ENCODE measurements around the gene BCKDHB.

BCKDHB gene

GRCh38 chr6:80341330-80341729 is 234.9 kb downstream of the BCKDHB start:
- H3K27me3 ChIP-seq (ENCODE audit: insufficient read depth, low read depth) = no peaks in the 10 kb centered on the region
- no peak overlapping the region for H3K27ac ChIP-seq
- no peak for TF ChIP-seq CTCF (conservative IDR thresholded peaks at IDR 0.05; ENCODE audit: low read depth, low read length)
- H3K9ac ChIP-seq = no peak overlapping the region
- H3K4me1 ChIP-seq (ENCODE audit: low read depth, poor library complexity, severe bottlenecking) = no peaks in the 10 kb centered on the region
- H3K4me2 ChIP-seq = no peak overlapping the region
- H3K36me3 ChIP-seq (ENCODE audit: insufficient read depth) = no peaks in the 10 kb centered on the region
- no peaks in the 10 kb centered on the region for H3K79me2 ChIP-seq (ENCODE audit: insufficient read depth, low read depth)
- H3K4me3 ChIP-seq (IDR thresholded peaks at IDR 0.05; ENCODE audit: insufficient read depth, low read depth, low read length) = no peak overlapping the region
- H2AFZ ChIP-seq (ENCODE audit: low read depth) = no peak overlapping the region
- no peaks in the 10 kb centered on the region for H4K20me1 ChIP-seq (ENCODE audit: insufficient read depth)

GRCh38 chr6:80343511-80343910 is 237.0 kb downstream of the BCKDHB start:
- H3K27ac ChIP-seq = no peak overlapping the region
- TF ChIP-seq CTCF (conservative IDR thresholded peaks at IDR 0.05; ENCODE audit: low read depth, low read length) = no peak
- H3K9ac ChIP-seq = no peak overlapping the region
- H3K4me3 ChIP-seq (IDR thresholded peaks at IDR 0.05; ENCODE audit: insufficient read depth, low read depth, low read length) = no peak overlapping the region
- no peaks in the 10 kb centered on the region for H3K27me3 ChIP-seq (ENCODE audit: insufficient read depth, low read depth)
- no peak overlapping the region for H3K4me2 ChIP-seq
- no peak overlapping the region for H2AFZ ChIP-seq (ENCODE audit: low read depth)
- no peaks in the 10 kb centered on the region for H4K20me1 ChIP-seq (ENCODE audit: insufficient read depth)
- no peaks in the 10 kb centered on the region for H3K4me1 ChIP-seq (ENCODE audit: low read depth, poor library complexity, severe bottlenecking)
- no peaks in the 10 kb centered on the region for H3K36me3 ChIP-seq (ENCODE audit: insufficient read depth)
- no peaks in the 10 kb centered on the region for H3K79me2 ChIP-seq (ENCODE audit: insufficient read depth, low read depth)

- Histone ChIP-seq H4K20me1 (ENCODE audit: insufficient read depth) (no peaks in the 10 kb centered on the region), H3K4me1 (ENCODE audit: low read depth, poor library complexity, severe bottlenecking) (no peaks in the 10 kb centered on the region), H3K27me3 (ENCODE audit: insufficient read depth, low read depth) (no peaks in the 10 kb centered on the region), H2AFZ (ENCODE audit: low read depth) (no peak overlapping the region), H3K4me2 (no peak overlapping the region), H3K4me3 (IDR thresholded peaks at IDR 0.05; ENCODE audit: insufficient read depth, low read depth, low read length) (no peak overlapping the region), H3K79me2 (ENCODE audit: insufficient read depth, low read depth) (no peaks in the 10 kb centered on the region), H3K27ac (no peak overlapping the region), H3K36me3 (ENCODE audit: insufficient read depth) (no peaks in the 10 kb centered on the region), H3K9ac (no peak overlapping the region)
- no peak for TF ChIP-seq CTCF (conservative IDR thresholded peaks at IDR 0.05; ENCODE audit: low read depth, low read length)
Observed at GRCh38 chr6:80347101-80347500, 240.6 kb downstream of the BCKDHB start.

GRCh38 chr6:80348263-80348662 is 241.8 kb downstream of the BCKDHB start:
- Histone ChIP-seq H3K36me3 (ENCODE audit: insufficient read depth) (no peaks in the 10 kb centered on the region), H3K27me3 (ENCODE audit: insufficient read depth, low read depth) (no peaks in the 10 kb centered on the region), H2AFZ (ENCODE audit: low read depth) (no peak overlapping the region), H3K4me3 (IDR thresholded peaks at IDR 0.05; ENCODE audit: insufficient read depth, low read depth, low read length) (no peak overlapping the region), H3K9ac (no peak overlapping the region), H4K20me1 (ENCODE audit: insufficient read depth) (no peaks in the 10 kb centered on the region), H3K79me2 (ENCODE audit: insufficient read depth, low read depth) (no peaks in the 10 kb centered on the region), H3K4me2 (no peak overlapping the region), H3K27ac (no peak overlapping the region), H3K4me1 (ENCODE audit: low read depth, poor library complexity, severe bottlenecking) (no peaks in the 10 kb centered on the region)
- no peak for TF ChIP-seq CTCF (conservative IDR thresholded peaks at IDR 0.05; ENCODE audit: low read depth, low read length)

- Histone ChIP-seq H3K79me2 (ENCODE audit: insufficient read depth, low read depth) (no peaks in the 10 kb centered on the region), H2AFZ (ENCODE audit: low read depth) (no peak overlapping the region), H3K4me1 (ENCODE audit: low read depth, poor library complexity, severe bottlenecking) (no peaks in the 10 kb centered on the region), H4K20me1 (ENCODE audit: insufficient read depth) (no peaks in the 10 kb centered on the region), H3K36me3 (ENCODE audit: insufficient read depth) (no peaks in the 10 kb centered on the region), H3K9ac (no peak overlapping the region), H3K27ac (no peak overlapping the region), H3K4me2 (no peak overlapping the region), H3K27me3 (ENCODE audit: insufficient read depth, low read depth) (no peaks in the 10 kb centered on the region), H3K4me3 (IDR thresholded peaks at IDR 0.05; ENCODE audit: insufficient read depth, low read depth, low read length) (no peak overlapping the region)
- TF ChIP-seq CTCF (conservative IDR thresholded peaks at IDR 0.05; ENCODE audit: low read depth, low read length) = no peak
Observed at GRCh38 chr6:80356000-80356399, 249.5 kb downstream of the BCKDHB start.
